CD4-positive, alpha-beta T cell treated with Interleukin-2 at 100 ng/mL for 4 hours (primary cell): Measurements from ENCODE around the gene FAM171A2.
"Not testable (repeated sequence)": the region's sequence is repeated elsewhere in the genome, so short reads cannot be mapped to it uniquely, and the experiment has no call there.

Experiments
- DNase-seq: peaks from one replicate; pipeline ENCODE4 v3.0.0-alpha.2; 2020; ENCODE audit warnings: low spot score

Gene FAM171A2

GRCh38 chr17:44347206-44348055 lies 16.2 kb downstream of the FAM171A2 start:
- not testable (repeated sequence) for DNase-seq

DNA sequence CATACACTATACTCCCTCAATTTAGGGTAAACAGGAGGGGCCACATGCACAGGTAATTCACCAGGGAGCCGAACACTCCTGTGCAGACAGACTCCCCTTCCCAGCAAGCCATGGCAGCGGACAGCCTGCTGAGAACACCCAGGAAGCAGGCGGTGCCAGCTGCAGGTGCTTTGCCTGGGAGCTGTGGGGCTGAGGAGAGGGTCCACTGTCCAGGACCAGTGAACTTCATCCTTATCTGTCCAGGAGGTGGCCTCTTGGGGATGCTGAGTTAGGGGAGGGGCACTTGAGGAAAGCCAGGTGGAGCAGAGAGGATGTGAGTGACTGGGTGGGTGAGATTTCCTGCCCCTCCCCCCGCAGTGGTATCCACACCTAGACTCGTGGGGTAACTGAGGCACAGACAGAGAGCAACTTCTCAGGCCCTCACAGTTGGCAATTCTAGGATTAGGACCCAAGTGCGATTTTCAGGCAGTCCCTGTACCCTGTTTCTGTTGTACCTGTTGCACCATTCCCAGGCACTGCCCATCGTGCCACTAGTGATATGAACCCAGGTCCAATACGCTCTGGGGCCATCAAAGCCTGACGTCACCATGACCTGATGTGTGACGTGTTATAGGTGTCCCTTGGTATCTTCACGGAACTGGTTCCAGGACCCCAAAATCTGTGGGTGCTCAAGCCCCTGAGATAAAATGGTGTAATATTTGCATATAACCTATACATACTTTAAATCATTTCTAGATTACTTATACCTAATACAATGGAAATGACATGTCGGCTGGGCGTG lies 17.4 kb downstream of the FAM171A2 start:
- DNase-seq: no peak

- DNase-seq: peak; percentile 48
Measured at GRCh38 chr17:44345454-44346026, 18.1 kb downstream of the FAM171A2 start.

DNA sequence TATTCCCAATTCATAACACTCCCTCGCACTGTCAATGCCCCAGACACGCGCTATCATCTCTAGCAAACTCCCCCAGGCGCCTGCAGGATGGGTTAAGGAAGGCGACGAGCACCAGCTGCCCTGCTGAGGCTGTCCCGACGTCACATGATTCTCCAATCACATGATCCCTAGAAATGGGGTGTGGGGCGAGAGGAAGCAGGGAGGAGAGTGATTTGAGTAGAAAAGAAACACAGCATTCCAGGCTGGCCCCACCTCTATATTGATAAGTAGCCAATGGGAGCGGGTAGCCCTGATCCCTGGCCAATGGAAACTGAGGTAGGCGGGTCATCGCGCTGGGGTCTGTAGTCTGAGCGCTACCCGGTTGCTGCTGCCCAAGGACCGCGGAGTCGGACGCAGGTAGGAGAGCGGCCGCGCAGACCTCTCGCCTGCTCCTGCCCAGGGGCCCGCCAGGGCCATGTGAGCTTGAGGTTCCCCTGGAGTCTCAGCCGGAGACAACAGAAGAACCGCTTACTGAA lies 18.7 kb downstream of the FAM171A2 start, which contains the start of gene GRN:
GRN (plus strand) TSS at position 364 of the 515 bp plus-strand sequence. CDS start 3,863 bp downstream, outside the sequence.
- peak; percentile 90 for DNase-seq

GRCh38 chr17:44343510-44344209 lies 20.0 kb downstream of the FAM171A2 start:
- no peak for DNase-seq

DNA sequence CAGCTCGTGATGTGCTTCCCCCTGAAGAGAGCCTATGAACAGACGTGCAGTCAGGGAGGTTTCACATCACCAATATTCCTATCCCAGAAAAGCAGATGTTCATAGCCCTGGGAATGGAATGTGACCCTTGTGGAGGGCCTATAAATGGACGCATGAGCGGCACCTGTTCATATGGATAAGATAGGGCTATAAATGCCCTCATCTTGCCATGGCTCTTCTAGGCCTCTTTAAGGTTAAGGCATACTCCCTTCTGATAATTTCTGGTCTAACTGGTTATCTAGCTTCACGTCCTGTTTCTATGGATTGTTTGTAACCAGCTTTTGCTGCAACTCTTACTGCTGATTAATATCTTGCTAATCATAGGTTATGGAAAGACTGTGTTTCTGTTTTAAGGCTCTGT lies 23.1 kb downstream of the FAM171A2 start:
- DNase-seq: not testable (repeated sequence)

GRCh38 chr17:44338702-44339101 lies 25.0 kb downstream of the FAM171A2 start:
- no peak for DNase-seq

DNA sequence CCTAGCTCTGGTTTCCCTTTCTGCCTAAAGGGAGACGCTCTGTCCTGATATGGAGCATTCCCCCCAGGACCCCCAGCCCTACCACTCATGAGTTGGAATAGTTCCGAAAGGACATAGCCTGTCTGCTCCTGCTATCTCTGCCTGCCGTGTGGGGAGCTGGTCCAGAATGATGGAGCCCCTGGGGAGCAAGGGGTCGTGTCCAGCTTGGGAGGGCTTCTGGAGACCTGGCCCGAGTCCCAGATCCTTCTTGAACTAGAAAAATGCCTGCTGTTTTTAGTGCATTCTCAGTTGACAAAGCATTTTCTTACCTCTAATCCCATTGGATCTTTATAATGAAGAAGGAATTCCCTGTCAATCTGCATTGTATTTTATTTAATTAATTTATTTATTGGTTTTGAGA lies 27.7 kb downstream of the FAM171A2 start:
- no peak for DNase-seq

DNA sequence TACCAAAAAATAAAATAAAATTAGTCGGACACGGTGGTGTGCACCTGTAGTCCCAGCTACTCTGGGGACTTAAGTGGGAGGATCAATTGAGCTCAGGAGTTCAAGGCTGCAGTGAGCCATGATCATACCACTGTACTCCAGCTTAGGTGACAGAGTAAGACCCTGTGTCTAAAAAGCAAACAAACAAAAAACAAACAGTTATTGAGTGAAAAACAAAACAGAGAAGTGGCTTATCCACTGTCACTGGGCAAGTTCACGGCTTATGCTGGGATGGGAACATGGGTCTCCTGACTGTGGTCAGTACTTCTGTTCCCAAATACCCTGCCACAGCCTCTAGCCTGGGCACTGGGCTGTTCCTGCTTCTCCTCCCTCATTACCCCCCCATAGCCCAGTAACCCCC lies 28.1 kb downstream of the FAM171A2 start:
- no peak for DNase-seq

GRCh38 chr17:44334727-44335126 lies 28.9 kb downstream of the FAM171A2 start:
- no peak for DNase-seq

GRCh38 chr17:44334315-44334714 lies 29.3 kb downstream of the FAM171A2 start:
- DNase-seq: no peak

DNA sequence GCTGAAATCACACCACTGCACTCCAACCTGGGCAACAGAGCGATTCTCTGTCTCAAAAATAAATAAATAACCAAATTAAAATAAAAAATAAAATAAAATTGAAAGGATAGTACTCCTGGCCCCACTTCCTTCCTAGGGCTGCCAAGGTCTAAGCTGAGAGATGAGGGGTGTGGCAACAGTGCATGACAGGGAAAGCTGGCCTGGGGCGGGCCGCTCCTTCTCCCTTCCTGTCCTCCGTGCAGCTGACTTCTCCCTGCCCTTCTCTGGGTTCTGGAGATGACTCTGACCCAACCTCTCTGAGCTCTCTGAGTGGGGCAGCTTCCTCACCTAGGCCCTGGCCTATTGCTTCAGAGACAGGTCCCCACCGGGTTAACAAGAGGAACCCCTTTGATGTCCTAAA lies 30.3 kb downstream of the FAM171A2 start:
- DNase-seq: no peak

- DNase-seq: peak; percentile 87
Measured at GRCh38 chr17:44331249-44331760, 32.3 kb downstream of the FAM171A2 start.

DNA sequence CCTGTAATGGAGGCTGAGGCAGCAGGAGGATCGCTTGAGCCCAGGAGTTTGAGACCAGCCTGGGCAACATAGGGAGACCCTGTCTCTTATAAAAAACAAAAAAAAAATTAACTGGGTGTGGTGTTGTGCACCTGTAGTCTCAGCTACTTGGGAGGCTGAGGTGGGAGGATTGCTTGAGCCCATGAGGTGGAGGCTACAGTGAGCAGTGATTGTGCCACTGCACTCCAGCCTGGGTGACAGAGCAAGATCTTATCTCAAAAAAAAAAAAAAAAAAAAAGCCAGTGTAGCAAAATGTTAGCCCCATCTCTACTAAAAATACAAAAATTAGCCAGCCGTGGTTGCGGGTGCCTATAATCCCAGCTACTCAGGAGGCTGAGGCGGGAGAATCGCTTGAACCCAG lies 33.4 kb downstream of the FAM171A2 start:
- DNase-seq: not testable (repeated sequence)

DNA sequence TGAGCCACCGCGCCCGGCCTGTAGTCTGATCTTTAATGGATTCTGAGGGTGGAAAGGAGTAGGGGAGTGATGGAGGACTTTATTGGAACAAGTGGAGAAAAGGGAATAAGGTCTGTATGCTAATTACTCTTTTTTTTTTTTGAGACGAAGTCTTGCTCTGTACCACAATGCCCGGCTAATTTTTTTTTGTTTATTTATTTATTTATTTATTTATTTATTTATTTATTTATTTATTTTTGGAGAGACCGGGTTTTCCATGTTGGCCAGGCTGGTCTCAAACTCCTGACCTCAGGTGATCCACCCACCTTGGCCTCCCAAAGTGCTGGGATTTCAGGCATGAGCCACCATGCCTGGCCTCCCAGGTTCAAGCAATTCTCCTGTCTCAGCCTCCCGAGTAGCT lies 34.1 kb downstream of the FAM171A2 start:
- not testable (repeated sequence) for DNase-seq

DNA sequence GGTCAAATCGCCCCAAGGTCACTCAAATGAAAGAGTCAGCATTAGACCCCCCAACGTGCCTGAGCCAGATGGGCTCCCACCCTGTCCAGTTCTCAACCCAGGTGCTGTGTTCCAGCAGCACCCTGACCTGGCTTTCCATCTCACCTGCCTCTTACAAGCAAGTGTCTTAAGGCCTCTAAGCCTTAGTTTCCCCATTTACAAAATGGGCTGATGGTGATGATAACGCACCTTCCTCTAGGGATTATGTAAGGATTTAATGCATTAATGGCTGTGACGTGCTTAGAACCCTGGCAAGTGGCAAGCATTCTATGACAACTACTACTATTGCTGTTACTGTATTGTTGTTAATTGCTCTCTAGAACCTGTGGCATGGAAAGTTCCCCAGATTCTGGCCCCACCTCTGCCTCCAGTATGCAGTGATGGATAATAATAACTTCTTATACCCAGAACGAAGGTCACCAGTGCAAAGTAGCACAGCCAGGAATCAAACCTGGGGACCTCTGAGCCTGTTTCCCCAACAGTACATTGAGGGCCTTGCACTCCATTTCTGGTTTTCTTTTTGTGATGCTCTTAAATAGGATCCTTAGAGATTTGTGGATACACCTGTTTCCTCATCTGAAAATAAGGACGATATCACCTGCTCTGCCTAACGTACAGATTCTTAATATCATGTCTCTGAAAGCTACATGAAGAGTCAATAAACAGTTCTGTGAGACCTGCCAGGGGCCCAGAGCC lies 35.8 kb downstream of the FAM171A2 start:
- DNase-seq: no peak

- DNase-seq: peak; percentile 96
Measured at GRCh38 chr17:44326861-44327444, 36.7 kb downstream of the FAM171A2 start.

- peak; percentile 95 for DNase-seq
Measured at GRCh38 chr17:44324571-44325275, 38.9 kb downstream of the FAM171A2 start, which contains the start of gene SLC25A39. Gene SLC25A39 (minus strand): TSS chr17:44324823. CDS start chr17:44323562, 1,261 bp downstream.

DNA sequence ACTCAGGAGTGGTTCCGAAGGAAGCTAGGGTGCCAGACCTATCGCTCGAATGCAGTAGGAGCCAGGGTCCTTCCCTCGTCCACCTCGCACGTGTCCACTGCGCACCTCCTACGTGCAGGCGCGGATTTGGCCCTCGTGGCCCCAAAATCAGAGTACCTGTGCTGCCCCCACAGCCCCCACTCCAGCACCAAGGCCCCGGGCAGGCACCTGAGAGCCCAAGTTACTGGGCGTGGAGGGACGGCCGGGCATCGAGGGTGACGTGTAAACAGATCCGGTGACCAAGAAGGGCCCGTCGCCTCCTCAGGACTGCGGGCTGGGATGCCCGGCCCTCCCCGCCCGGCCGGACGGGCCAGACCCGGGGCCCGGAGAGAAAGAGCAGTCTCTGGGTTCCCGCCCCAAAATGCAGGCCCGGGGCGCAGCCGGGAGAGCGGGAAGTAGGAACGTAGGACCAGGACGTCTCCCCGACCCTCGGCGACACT lies 39.5 kb downstream of the FAM171A2 start:
- DNase-seq: no peak
